HG03558 (cell line): ENCODE results near the gene HFM1.
"Not testable (repeated sequence)": the region's sequence is repeated elsewhere in the genome, so short reads cannot be mapped to it uniquely, and the experiment has no call there.

Experiments
- ATAC-seq: cut with Tn5 transposase; IDR thresholded peaks from one replicate; pipeline ENCODE4 v1.9.1; 2021; ENCODE audit warnings: moderate number of reproducible peaks; ENCODE audit not compliant: unreplicated experiment; ENCODE audit errors: extremely low read depth

HFM1 gene

DNA sequence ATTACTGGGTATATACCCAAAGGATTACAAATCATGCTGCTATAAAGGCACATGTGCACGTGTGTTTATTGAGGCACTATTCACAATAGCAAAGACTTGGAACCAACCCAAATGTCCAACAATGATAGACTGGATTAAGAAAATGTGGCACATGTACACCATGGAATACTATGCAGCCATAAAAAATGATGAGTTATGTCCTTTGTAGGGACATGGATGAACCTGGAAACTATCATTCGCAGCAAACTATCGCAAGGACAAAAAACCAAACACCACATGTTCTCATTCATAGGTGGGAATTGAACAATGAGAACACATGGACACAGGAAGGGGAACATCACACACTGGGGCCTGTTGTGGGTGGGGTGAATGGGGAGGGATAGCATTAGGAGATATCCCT, 32.4 kb downstream of the HFM1 start:
- not testable (repeated sequence) for ATAC-seq

DNA sequence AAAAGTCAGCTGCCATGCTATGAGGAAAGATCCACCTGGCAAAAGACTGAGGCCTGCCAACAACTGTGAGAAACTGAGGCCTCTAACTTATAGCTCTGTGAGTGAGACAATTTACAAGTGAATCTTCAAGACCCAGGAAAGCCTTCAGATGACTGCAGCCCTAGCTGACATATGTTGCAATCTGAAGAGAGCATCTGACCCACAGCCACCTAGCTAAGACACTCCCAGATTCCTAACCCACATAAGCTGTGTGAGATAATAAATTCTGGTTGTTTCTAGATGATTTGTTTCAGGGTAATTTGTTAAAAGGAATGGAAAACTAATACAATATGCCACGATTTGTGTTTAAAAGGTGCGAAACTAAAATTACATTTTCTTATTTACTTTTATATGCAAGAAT, 55.1 kb downstream of the HFM1 start:
- no peak for ATAC-seq

GRCh38 chr1:91346824-91347223, 57.8 kb downstream of the HFM1 start:
- no peak for ATAC-seq

DNA sequence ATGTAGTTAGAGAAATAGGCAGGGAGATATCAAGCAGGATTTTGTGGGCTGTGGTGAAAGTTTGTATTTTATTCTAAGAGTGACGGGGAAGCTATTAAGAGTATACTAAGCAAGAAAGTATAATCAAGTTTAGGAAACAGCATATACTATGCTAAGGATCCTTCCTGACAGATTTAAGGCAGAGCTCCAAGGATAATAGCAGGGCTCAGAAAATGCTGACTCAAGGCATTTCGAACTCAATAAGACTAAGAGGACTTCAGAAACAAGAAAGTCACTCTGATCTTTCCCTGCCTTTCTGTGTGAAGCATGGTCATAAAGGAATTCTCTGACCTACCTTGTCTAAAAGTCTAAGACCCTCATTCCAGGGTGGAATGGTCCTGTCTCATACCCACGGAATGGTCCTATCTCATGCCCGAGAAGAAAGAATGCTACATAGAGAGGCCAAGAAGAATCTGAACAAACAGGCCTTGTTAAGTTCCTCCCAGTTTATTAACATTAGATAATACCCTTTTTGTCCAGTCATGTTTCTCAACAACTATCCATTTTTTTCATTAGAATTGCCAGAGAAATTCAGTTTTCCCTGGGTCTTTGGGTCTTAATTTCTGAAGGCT, 59.1 kb downstream of the HFM1 start:
- no peak for ATAC-seq

DNA sequence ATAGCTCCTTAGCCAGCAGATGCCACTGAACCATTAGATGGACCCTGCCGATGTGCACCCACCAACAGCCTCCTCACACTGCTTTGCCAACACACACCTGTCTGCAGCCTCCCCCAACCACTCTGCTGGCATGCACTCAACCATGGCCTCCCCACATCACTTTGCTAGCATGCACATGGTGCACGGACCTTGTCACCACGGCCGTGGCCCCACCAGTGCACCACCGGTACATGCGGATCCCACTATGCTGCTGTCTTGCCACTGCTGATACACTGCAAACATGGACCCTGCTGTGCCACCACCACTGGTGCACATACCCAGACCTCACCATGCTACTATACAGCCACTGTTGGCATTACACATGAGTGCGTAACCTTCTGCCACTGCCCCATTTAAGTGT, 66.1 kb downstream of the HFM1 start:
- ATAC-seq: no peak

GRCh38 chr1:91335603-91336002, 69.0 kb downstream of the HFM1 start:
- no peak for ATAC-seq

DNA sequence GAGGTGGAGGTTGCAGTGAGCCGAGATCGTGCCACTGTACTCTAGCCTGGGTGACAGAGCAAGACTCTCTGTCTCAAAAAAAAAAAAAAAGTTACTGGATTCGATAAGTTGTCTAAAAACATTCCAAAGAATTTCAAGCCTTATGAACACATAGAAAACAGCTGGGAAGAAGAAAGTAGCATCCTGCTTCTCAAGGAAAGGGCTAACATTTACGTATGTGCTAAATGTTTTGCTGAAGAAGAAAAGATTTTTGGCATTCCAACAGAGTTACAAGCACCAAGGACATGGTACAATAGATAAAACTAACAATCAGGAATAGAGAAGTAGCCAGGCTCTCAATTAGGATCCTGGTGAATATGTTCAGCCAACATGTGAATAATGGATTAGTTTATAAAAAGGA, 69.8 kb downstream of the HFM1 start:
- ATAC-seq: no peak

DNA sequence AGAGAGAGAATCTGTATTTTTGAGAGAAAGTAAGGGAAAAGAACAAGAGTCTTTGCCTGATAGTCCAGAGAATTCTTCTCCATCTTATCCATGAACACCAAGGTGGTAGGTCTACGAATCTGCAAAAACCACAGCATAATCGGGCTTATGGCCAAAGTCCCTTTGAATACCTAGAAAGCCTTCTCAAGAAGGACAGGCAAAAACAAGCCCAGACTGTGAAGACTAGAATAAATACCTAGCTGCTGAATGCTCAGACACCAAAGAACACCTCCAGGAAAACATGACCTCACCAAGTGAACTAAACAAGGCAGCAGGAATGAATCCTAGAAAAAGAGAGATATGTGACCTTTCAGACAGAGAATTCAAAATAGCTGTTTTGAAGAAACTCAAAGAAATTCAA, 79.2 kb downstream of the HFM1 start:
- ATAC-seq: no peak

DNA sequence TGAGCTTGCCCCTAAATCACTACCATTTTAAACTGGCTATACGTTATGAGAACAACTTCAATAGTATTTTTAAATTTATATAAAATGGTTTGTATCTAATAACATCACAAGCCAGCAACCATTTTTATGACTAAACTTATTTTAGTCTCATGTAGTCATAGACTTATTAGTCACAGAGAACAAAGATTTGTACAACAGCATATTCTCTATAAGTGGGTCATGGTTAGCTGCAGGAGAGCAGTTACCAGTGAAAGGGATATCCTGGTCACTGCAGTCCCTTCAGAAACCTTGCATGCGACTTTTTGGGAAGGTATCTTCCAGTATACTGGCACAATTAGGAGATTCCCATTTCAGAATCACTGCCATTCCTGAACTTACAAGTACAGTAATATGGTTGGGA, 90.0 kb downstream of the HFM1 start:
- no peak for ATAC-seq

- ATAC-seq: no peak
These were observed 93.0 kb downstream of the HFM1 start for GRCh38 chr1:91311672-91312071.

DNA sequence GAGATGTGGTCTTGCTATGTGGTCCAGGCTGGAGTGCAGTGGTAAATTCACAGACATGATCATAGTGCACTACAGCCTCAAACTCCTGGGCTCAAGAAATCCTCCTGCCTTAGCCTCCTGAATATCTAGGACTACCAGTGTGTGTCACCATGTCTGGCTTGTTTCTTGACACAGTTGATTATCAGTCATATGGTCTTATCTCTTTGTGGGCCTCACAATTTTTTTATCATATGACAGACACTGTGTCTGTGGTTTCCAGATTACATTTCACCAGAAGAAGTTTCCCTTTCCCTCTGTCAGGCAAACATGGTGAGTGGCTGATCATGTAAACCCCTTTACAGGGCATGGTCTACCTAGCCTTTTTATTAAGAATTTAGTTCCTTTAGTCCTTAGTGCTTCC, 96.1 kb downstream of the HFM1 start:
- ATAC-seq: no peak

GRCh38 chr1:91307784-91308409, 96.7 kb downstream of the HFM1 start:
- ATAC-seq: no peak

- no peak for ATAC-seq
These were observed 101.5 kb downstream of the HFM1 start for GRCh38 chr1:91303165-91303564.

DNA sequence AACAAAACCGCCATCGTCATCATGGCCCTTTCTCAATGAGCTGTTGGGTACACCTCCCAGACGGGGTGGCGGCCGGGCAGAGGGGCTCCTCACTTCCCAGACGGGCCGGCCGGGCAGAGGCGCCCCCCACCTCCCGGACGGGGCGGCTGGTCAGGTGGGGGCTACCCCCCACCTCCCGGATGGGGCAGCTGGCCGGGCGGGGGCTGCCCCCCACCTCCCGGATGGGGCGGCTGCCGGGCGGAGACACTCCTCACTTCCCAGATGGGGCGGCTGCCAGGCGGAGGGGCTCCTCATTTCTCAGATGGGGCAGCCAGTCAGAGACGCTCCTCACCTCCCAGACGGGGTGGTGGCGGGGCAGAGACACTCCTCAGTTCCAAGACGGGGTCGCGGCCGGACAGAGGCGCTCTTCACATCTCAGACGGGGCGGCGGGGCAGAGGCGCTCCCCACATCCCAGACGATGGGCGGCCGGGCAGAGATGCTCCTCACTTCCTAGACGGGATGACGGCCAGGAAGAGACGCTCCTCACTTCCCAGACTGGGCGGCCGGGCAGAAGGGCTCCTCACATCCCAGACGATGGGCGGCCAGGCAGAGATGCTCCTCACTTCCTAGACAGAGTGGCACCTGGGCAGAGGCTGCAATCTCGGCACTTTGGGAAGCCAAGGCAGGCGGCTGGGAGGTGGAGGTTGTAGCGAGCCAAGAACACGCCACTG, 115.6 kb downstream of the HFM1 start:
- ATAC-seq: not testable (repeated sequence)

GRCh38 chr1:91286962-91287317, 117.7 kb downstream of the HFM1 start:
- ATAC-seq: not testable (repeated sequence)

GRCh38 chr1:91286259-91286961, 118.2 kb downstream of the HFM1 start:
- ATAC-seq: not testable (repeated sequence)

DNA sequence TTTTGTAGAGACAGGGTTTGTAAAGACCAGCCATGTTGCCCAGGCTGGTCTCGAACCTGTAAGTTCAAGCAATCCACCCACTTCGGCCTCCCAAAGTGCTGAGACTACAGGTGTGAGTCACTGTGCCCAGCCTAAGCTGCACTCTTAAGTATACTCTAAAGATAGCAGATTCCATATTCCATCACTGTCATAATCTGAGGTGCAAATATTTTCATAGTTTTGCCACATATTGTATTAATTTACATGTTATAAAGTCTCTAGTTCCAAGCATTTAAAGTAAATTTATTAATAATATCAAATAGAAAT, 121.3 kb downstream of the HFM1 start:
- no peak for ATAC-seq

DNA sequence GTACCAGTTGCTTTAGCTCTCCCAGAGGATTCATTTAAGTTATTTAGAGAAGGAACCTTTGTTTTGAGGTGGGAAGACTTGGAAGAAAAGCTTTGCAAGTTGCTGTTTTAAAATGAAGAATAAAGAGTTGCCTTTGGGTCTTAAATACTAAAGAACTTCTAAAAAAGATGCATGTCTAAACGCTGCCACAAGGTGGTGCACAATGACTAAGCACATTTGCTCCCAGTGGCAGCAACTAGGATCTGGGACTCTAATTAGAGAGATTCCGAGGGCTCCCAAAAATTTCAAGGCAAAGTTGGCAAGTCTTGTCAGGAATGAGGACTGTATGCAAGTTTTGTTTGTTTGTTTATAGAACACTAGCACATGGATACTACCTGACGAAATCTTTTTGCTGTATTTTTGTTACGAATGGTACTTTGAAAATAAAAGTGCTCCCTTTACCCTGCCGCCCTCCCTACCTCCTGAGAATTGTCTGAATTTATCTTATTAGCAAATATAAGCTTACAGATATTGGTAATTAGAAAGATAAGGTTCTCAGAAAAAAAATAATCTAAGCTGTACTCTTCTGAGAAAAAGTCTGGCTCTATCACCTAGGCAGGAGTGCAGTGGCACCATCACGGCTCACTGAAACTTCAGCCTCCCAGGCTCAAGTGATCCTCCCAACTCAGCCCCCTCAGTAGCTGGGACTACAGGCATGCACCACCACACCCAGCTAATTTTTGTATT, 121.8 kb downstream of the HFM1 start:
- ATAC-seq: no peak

GRCh38 chr1:91281782-91282181, 122.9 kb downstream of the HFM1 start:
- no peak for ATAC-seq

GRCh38 chr1:91278754-91279153, 125.9 kb downstream of the HFM1 start:
- ATAC-seq: no peak

GRCh38 chr1:91273875-91274274, 130.8 kb downstream of the HFM1 start:
- ATAC-seq: no peak
